HCT116 (cell line): Measurements from ENCODE around the gene PKP1.

Experiments used
- CEBPB ChIP-seq: IDR thresholded peaks from 2 replicates; pipeline ENCODE4 v1.6.1; 2012; ENCODE audit warnings: low read depth
- EZH2 ChIP-seq: fragments of 200-600 bp; sonication (generic); IDR thresholded peaks from 2 replicates; pipeline ENCODE4 v1.6.1; 2017; ENCODE audit warnings: antibody characterized with exemption, mixed run types
- POLR2A ChIP-seq: IDR thresholded peaks from 2 replicates; pipeline ENCODE4 v1.7.0; 2011; ENCODE audit warnings: borderline replicate concordance; ENCODE audit not compliant: insufficient read depth, insufficient read length; ENCODE audit errors: extremely low read depth
- POLR2AphosphoS5 ChIP-seq: IDR thresholded peaks from 2 replicates; pipeline ENCODE4 v1.6.1; 2011; ENCODE audit warnings: mild to moderate bottlenecking, low read depth, low read length, moderate library complexity
- RAD21 ChIP-seq: IDR thresholded peaks from 2 replicates; pipeline ENCODE4 v1.6.1; 2012; ENCODE audit warnings: low read depth, mild to moderate bottlenecking
- SIN3A ChIP-seq: IDR thresholded peaks from 2 replicates; pipeline ENCODE4 v1.6.1; 2012; ENCODE audit warnings: low read depth
- SRF ChIP-seq: IDR thresholded peaks from 2 replicates; pipeline ENCODE4 v1.6.1; 2012; ENCODE audit warnings: low read depth
- YY1 ChIP-seq: IDR thresholded peaks from 2 replicates; pipeline ENCODE4 v1.6.1; 2011; ENCODE audit warnings: low read length, low read depth, moderate library complexity, mild to moderate bottlenecking; ENCODE audit not compliant: insufficient replicate concordance; ENCODE audit errors: extremely low read depth
- TF ChIP-seq, protein P1 (sequence below), 3 experiments: fragments of 200-600 bp in 1 of 3; sonication (generic) in 1 of 3; IDR thresholded peaks in 2 of 3; conservative IDR thresholded peaks in 1 of 3; 2 replicates each; pipeline ENCODE4 v1.5.1; 2012 to 2017; ENCODE audit warnings: low read depth in 2 of 3, low read length in 2 of 3, antibody characterized with exemption in 1 of 3, borderline replicate concordance in 1 of 3, control low read depth in 1 of 3, mild to moderate bottlenecking in 1 of 3, mixed read lengths in 1 of 3, mixed run types in 1 of 3, moderate library complexity in 1 of 3; ENCODE audit not compliant: insufficient read depth in 1 of 3
- TF ChIP-seq, protein P2 (sequence below): IDR thresholded peaks from 2 replicates; pipeline ENCODE4 v1.6.1; 2012
- TF ChIP-seq, protein P3 (sequence below): IDR thresholded peaks from 2 replicates; pipeline ENCODE4 v1.6.1; 2012; ENCODE audit warnings: low read depth

DNA sequence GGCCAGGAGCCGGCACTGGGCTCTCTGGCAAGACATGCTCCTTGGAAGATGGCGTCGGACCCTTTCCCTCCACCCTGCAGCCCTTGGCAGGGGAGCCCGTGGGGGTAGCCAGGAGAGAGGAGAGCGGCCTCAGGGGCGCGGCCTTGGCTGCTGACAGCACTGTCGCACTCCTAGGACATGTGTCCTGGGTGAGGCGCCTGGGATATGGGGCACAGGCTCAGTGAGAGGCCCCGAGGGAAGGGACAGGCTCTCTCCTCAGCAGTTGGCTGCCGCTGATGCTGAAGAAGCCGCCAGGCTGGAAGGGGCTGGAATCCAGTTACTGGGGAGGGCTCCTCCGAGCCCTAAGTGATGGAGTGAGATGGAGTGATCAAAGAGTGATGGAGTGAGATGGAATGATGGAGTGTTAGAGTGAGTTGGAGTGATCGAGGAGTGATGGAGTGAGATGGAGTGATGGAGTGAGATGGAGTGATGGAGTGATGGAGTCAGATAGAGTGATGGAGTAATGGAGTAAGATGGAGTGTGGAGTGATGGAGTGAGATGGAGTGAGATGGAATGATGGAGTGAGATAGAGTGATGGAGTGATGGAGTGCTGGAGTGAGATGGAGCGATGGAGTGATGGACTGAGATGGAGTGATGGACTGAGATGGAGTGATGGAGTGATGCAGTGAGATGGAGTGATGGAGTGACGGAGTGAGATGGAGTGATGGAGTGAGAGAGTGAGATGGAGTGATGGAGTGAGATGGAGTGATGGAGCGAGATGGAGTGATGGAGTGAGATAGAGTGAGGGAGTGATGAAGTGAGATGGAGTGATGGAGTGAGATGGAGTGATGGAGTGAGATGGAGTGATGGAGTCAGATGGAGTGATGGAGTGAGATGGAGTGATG is 27.6 kb upstream of the PKP1 start:
- TF ChIP-seq, protein P1, sequence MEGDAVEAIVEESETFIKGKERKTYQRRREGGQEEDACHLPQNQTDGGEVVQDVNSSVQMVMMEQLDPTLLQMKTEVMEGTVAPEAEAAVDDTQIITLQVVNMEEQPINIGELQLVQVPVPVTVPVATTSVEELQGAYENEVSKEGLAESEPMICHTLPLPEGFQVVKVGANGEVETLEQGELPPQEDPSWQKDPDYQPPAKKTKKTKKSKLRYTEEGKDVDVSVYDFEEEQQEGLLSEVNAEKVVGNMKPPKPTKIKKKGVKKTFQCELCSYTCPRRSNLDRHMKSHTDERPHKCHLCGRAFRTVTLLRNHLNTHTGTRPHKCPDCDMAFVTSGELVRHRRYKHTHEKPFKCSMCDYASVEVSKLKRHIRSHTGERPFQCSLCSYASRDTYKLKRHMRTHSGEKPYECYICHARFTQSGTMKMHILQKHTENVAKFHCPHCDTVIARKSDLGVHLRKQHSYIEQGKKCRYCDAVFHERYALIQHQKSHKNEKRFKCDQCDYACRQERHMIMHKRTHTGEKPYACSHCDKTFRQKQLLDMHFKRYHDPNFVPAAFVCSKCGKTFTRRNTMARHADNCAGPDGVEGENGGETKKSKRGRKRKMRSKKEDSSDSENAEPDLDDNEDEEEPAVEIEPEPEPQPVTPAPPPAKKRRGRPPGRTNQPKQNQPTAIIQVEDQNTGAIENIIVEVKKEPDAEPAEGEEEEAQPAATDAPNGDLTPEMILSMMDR (IDR thresholded peaks at IDR 0.05 in 2 of 3, conservative IDR thresholded peaks at IDR 0.05 in 1 of 3; ENCODE audit: borderline replicate concordance in 1 of 3, insufficient read depth in 1 of 3, low read depth in 2 of 3, low read length in 2 of 3), result no peak
- no peak for TF ChIP-seq POLR2A
- TF ChIP-seq YY1, result no peak
- no peak for TF ChIP-seq RAD21
- TF ChIP-seq SRF, result no peak
- TF ChIP-seq, protein P2, sequence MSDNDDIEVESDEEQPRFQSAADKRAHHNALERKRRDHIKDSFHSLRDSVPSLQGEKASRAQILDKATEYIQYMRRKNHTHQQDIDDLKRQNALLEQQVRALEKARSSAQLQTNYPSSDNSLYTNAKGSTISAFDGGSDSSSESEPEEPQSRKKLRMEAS, result no peak
- TF ChIP-seq EZH2, result no peak
- no peak for TF ChIP-seq POLR2AphosphoS5
- TF ChIP-seq CEBPB, result no peak
- no peak for TF ChIP-seq SIN3A
- TF ChIP-seq, protein P3, sequence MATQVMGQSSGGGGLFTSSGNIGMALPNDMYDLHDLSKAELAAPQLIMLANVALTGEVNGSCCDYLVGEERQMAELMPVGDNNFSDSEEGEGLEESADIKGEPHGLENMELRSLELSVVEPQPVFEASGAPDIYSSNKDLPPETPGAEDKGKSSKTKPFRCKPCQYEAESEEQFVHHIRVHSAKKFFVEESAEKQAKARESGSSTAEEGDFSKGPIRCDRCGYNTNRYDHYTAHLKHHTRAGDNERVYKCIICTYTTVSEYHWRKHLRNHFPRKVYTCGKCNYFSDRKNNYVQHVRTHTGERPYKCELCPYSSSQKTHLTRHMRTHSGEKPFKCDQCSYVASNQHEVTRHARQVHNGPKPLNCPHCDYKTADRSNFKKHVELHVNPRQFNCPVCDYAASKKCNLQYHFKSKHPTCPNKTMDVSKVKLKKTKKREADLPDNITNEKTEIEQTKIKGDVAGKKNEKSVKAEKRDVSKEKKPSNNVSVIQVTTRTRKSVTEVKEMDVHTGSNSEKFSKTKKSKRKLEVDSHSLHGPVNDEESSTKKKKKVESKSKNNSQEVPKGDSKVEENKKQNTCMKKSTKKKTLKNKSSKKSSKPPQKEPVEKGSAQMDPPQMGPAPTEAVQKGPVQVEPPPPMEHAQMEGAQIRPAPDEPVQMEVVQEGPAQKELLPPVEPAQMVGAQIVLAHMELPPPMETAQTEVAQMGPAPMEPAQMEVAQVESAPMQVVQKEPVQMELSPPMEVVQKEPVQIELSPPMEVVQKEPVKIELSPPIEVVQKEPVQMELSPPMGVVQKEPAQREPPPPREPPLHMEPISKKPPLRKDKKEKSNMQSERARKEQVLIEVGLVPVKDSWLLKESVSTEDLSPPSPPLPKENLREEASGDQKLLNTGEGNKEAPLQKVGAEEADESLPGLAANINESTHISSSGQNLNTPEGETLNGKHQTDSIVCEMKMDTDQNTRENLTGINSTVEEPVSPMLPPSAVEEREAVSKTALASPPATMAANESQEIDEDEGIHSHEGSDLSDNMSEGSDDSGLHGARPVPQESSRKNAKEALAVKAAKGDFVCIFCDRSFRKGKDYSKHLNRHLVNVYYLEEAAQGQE, result no peak
